T-helper 1 cell treated with Interleukin-12 subunit alpha and Interleukin-12 subunit beta and Interleukin-4 antibody, amounts not matched to agents 30 μg/mL and 1 μg/mL, for 36 hours (primary cell): Measurements from ENCODE around the gene TSFM.

Source experiments
- H3K27ac Mint-ChIP-seq: one replicate; pipeline ENCODE4 v1.8.0; 2021; ENCODE audit warnings: mild to moderate bottlenecking, mixed read lengths
- H3K27me3 Mint-ChIP-seq: one replicate; pipeline ENCODE4 v1.8.0; 2021; ENCODE audit warnings: low read depth, mixed read lengths
- H3K36me3 Mint-ChIP-seq: one replicate; pipeline ENCODE4 v1.8.0; 2021; ENCODE audit warnings: low read depth, mixed read lengths
- H3K4me1 Mint-ChIP-seq: one replicate; pipeline ENCODE4 v1.8.0; 2021; ENCODE audit warnings: low read depth, mixed read lengths
- H3K4me3 Mint-ChIP-seq: one replicate; pipeline ENCODE4 v1.8.0; 2021; ENCODE audit warnings: mild to moderate bottlenecking, moderate library complexity, mixed read lengths
- H3K9me3 Mint-ChIP-seq: one replicate; pipeline ENCODE4 v1.8.0; 2021; ENCODE audit warnings: mixed read lengths

TSFM gene

GRCh38 chr12:57741844-57742738, 40.5 kb upstream of the TSFM start:
- Mint-ChIP-seq H3K27me3 (no peaks in the 10 kb centered on the region), H3K36me3 (peaks cover 26% of the 10 kb centered on the region), H3K4me1 (peaks cover 46% of the 10 kb centered on the region), H3K27ac (peak overlapping the region; percentile 88), H3K4me3 (peak overlapping the region; percentile 90), H3K9me3 (no peaks in the 10 kb centered on the region)

GRCh38 chr12:57743769-57744168, 38.8 kb upstream of the TSFM start:
- Mint-ChIP-seq H3K4me1 (peaks cover 50% of the 10 kb centered on the region), H3K27me3 (no peaks in the 10 kb centered on the region), H3K9me3 (no peaks in the 10 kb centered on the region), H3K4me3 (peak overlapping the region; percentile 88), H3K36me3 (peaks cover 34% of the 10 kb centered on the region), H3K27ac (peak overlapping the region; percentile 97)

GRCh38 chr12:57744194-57744776, 38.3 kb upstream of the TSFM start:
- Mint-ChIP-seq H3K27me3 (no peaks in the 10 kb centered on the region), H3K36me3 (peaks cover 34% of the 10 kb centered on the region), H3K4me1 (peaks cover 46% of the 10 kb centered on the region), H3K9me3 (no peaks in the 10 kb centered on the region), H3K4me3 (peak overlapping the region; percentile 88), H3K27ac (peak overlapping the region; percentile 97)

- H3K4me1 Mint-ChIP-seq: peaks cover 42% of the 10 kb centered on the region
- peaks cover 32% of the 10 kb centered on the region for H3K36me3 Mint-ChIP-seq
- H3K27ac Mint-ChIP-seq: peak within 1 kb of the TSS; percentile 97
- peak within 1 kb of the TSS; percentile 88 for H3K4me3 Mint-ChIP-seq
- no peaks in the 10 kb centered on the region for H3K27me3 Mint-ChIP-seq
- no peaks in the 10 kb centered on the region for H3K9me3 Mint-ChIP-seq
Observed at GRCh38 chr12:57744777-57745484, 37.7 kb upstream of the TSFM start, which contains the start of gene TSPAN31. TSS of gene TSPAN31 (plus strand) at chr12:57745039. CDS start at chr12:57745155, 116 bp downstream.

GRCh38 chr12:57745485-57745881, 37.1 kb upstream of the TSFM start:
- Mint-ChIP-seq H3K9me3 (no peaks in the 10 kb centered on the region), H3K4me3 (peak overlapping the region; percentile 88), H3K27ac (peak overlapping the region; percentile 97), H3K27me3 (no peaks in the 10 kb centered on the region), H3K36me3 (peaks cover 36% of the 10 kb centered on the region), H3K4me1 (peaks cover 45% of the 10 kb centered on the region)

- Mint-ChIP-seq H3K9me3 (no peaks in the 10 kb centered on the region), H3K27ac (peak overlapping the region; percentile 97), H3K4me3 (peak overlapping the region; percentile 88), H3K27me3 (no peaks in the 10 kb centered on the region), H3K36me3 (peaks cover 36% of the 10 kb centered on the region), H3K4me1 (peaks cover 42% of the 10 kb centered on the region)
Observed at GRCh38 chr12:57746025-57746424, 36.6 kb upstream of the TSFM start.

GRCh38 chr12:57749061-57749460, 33.5 kb upstream of the TSFM start:
- Mint-ChIP-seq H3K36me3 (peaks cover 42% of the 10 kb centered on the region), H3K9me3 (no peaks in the 10 kb centered on the region), H3K27ac (no peak overlapping the region), H3K4me3 (no peak overlapping the region), H3K4me1 (peaks cover 60% of the 10 kb centered on the region), H3K27me3 (no peaks in the 10 kb centered on the region)

GRCh38 chr12:57750561-57751431, 31.8 kb upstream of the TSFM start:
- no peaks in the 10 kb centered on the region for H3K9me3 Mint-ChIP-seq
- peaks cover 39% of the 10 kb centered on the region for H3K36me3 Mint-ChIP-seq
- H3K4me1 Mint-ChIP-seq: peaks cover 54% of the 10 kb centered on the region
- H3K27me3 Mint-ChIP-seq: no peaks in the 10 kb centered on the region
- peak overlapping the region; percentile 88 for H3K27ac Mint-ChIP-seq
- peak overlapping the region; percentile 96 for H3K4me3 Mint-ChIP-seq

- H3K4me1 Mint-ChIP-seq: peaks cover 52% of the 10 kb centered on the region
- H3K36me3 Mint-ChIP-seq: peaks cover 35% of the 10 kb centered on the region
- peak overlapping the region; percentile 88 for H3K27ac Mint-ChIP-seq
- peak overlapping the region; percentile 96 for H3K4me3 Mint-ChIP-seq
- peaks cover 3% of the 10 kb centered on the region for H3K27me3 Mint-ChIP-seq
- no peaks in the 10 kb centered on the region for H3K9me3 Mint-ChIP-seq
Observed at GRCh38 chr12:57751432-57751787, 31.2 kb upstream of the TSFM start.

- Mint-ChIP-seq H3K36me3 (peaks cover 35% of the 10 kb centered on the region), H3K9me3 (no peaks in the 10 kb centered on the region), H3K27me3 (peaks cover 3% of the 10 kb centered on the region), H3K27ac (peak within 1 kb of the TSS; percentile 88), H3K4me3 (peak within 1 kb of the TSS; percentile 96), H3K4me1 (peaks cover 57% of the 10 kb centered on the region)
Observed at GRCh38 chr12:57751788-57752667, 30.6 kb upstream of the TSFM start, which contains the start of gene CDK4. TSS of gene CDK4 (minus strand) at chr12:57752310. CDS start at chr12:57751717, 593 bp downstream.

- Mint-ChIP-seq H3K36me3 (peaks cover 31% of the 10 kb centered on the region), H3K27ac (peak overlapping the region; percentile 88), H3K9me3 (no peaks in the 10 kb centered on the region), H3K27me3 (peaks cover 3% of the 10 kb centered on the region), H3K4me3 (peak overlapping the region; percentile 96), H3K4me1 (peaks cover 53% of the 10 kb centered on the region)
Observed at GRCh38 chr12:57752668-57753000, 30.0 kb upstream of the TSFM start.

GRCh38 chr12:57753756-57754337, 28.7 kb upstream of the TSFM start:
- H3K4me3 Mint-ChIP-seq: peak overlapping the region; percentile 92
- peaks cover 57% of the 10 kb centered on the region for H3K4me1 Mint-ChIP-seq
- H3K27ac Mint-ChIP-seq: peak overlapping the region; percentile 85
- peaks cover 32% of the 10 kb centered on the region for H3K36me3 Mint-ChIP-seq
- H3K27me3 Mint-ChIP-seq: peaks cover 3% of the 10 kb centered on the region
- no peaks in the 10 kb centered on the region for H3K9me3 Mint-ChIP-seq
